Measurements from ENCODE around the gene PKN1. TPM values are rescaled to one million over a fixed set of nuclear protein-coding genes. Genes with fewer than 3 reads are reported as not detected.

Gene PKN1
- total and polyA plus RNA-seq, 9 of the 15 experiments (the other 6 are each of a cell fraction or from before 2014, with no cell fraction given) = 0.30 to 228 (median 77.5) TPM

DNA sequence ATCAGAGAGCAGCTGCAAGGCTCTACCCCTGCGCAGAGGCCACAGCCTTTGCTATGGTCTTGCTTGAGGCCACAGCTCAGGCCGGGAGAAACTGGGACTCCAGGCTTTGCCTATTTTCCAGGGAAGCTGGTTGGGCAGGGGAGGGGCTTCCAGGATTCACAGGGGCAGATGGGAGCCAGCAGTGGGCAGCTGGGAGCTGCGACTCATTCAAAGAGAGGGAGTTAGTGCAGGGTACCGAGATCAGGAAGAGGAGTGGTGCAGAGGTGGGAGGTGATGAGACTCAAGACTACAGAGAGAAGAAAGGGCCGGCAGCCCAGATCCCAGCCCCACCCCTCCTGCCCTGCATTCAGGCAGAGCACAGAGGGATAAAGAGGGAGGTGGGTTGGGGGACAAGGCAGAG lies 39.8 kb upstream of the PKN1 start:
- BruUV-seq (replicated peaks) = no TSS peak

DNA sequence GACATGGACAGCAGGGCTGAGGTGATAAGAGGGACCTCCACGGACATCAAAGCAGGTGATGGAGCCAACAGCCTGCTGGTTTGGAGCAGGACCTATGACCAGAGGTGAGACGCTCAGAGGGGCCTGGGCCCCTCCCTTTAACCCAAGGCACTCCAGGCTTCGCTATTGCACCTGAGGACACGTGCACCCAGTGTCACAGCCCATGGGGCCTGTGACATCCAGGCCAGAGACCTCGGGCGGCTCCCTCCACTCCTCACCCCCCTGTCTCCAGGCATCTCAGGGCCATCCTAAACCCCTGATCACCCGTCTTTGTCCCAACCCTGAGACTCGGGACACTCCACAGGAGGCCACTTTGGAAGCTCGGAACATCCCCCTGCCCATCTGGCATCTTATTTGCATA lies 38.9 kb upstream of the PKN1 start:
- BruUV-seq (replicated peaks) = no TSS peak
- ChIA-PET CTCF (ENCODE audit: low intra/inter-chr PET ratio) (no interaction called here), POLR2A (interaction anchor here (3.3 kb wide), 1 partner anchor 11 kb away, joined by 24 read pairs; no protein-coding TSS in a partner anchor)
- no peak overlapping the region for H2AFZ ChIP-seq (ENCODE audit: low read depth, low read length)
- no peaks in the 10 kb centered on the region for H3K9me3 ChIP-seq (replicated peaks; ENCODE audit: control insufficient read depth, insufficient read depth, low read depth, low read length)
- in situ Hi-C loops (cut with MboI) = no loop called here
- 79% methylated on average over 7 of the region's 9 CpGs for WGBS (ENCODE audit: insufficient coverage, low coverage, missing lambda C conversion rate)
- intact Hi-C loops (cut with micrococcal nuclease) = no loop called here
- ATAC-seq (no peak), FAIRE-seq (no peak), DNase-seq (ENCODE audit: extremely low read depth in 1 of 4, low spot score in 3 of 4) (no peak)
- no peaks in the 10 kb centered on the region for H3K27me3 ChIP-seq (ENCODE audit: control insufficient read depth in 2 of 2, insufficient read depth in 2 of 2, low read length in 2 of 2)
- H3K4me3 ChIP-seq = no peak overlapping the region
- H3K27ac ChIP-seq (ENCODE audit: extremely low read depth, low read depth, low read length) = no peak overlapping the region
- peaks cover 0 to 8% of the 10 kb centered on the region in 2 experiments; a peak in 3 of 5 replicates for H3K4me1 ChIP-seq (replicated peaks in 1 of 2; ENCODE audit: control insufficient read depth in 2 of 2, insufficient read depth in 2 of 2, low read length in 2 of 2)
- peaks cover 72% of the 10 kb centered on the region; the same call in 2 of the 3 replicates for H3K36me3 ChIP-seq (ENCODE audit: control insufficient read depth, insufficient read depth, low read length)
- peaks cover 4% of the 10 kb centered on the region for H3K9me1 ChIP-seq (ENCODE audit: control insufficient read depth, insufficient read depth, low read length)
- peaks cover 7% of the 10 kb centered on the region; the same call in 1 of the 2 replicates for H4K20me1 ChIP-seq (replicated peaks; ENCODE audit: control insufficient read depth, insufficient read depth, low read length)
- 0 out of 4 replicates have a peak overlapping the region, but pooled peaks of 1 of the 2 experiments have one; percentile 1 for H3K9ac ChIP-seq (ENCODE audit: insufficient read depth in 1 of 2, low read depth in 2 of 2, low read length in 2 of 2)
- no peak overlapping the region for H3K4me2 ChIP-seq (ENCODE audit: insufficient read depth, low read length)
- H3K79me2 ChIP-seq (ENCODE audit: control insufficient read depth, insufficient read depth, low read length) = no peaks in the 10 kb centered on the region
- TF ChIP-seq ZNF197 (CRISPR knock-in tag; IDR thresholded peaks at IDR 0.05; ENCODE audit: low read depth) (no peak), CSDE1 (IDR thresholded peaks at IDR 0.05) (no peak), TEAD4 (IDR thresholded peaks at IDR 0.05; ENCODE audit: low read length) (no peak), TEAD4 (CRISPR knock-in tag; IDR thresholded peaks at IDR 0.05; ENCODE audit: borderline replicate concordance) (no peak), ILF3 (IDR thresholded peaks at IDR 0.05; ENCODE audit: borderline replicate concordance) (no peak), CBFA2T3 (IDR thresholded peaks at IDR 0.05) (peak; percentile 18; the same call in 1 of the 2 replicates)
- TF ChIP-seq, protein P1, sequence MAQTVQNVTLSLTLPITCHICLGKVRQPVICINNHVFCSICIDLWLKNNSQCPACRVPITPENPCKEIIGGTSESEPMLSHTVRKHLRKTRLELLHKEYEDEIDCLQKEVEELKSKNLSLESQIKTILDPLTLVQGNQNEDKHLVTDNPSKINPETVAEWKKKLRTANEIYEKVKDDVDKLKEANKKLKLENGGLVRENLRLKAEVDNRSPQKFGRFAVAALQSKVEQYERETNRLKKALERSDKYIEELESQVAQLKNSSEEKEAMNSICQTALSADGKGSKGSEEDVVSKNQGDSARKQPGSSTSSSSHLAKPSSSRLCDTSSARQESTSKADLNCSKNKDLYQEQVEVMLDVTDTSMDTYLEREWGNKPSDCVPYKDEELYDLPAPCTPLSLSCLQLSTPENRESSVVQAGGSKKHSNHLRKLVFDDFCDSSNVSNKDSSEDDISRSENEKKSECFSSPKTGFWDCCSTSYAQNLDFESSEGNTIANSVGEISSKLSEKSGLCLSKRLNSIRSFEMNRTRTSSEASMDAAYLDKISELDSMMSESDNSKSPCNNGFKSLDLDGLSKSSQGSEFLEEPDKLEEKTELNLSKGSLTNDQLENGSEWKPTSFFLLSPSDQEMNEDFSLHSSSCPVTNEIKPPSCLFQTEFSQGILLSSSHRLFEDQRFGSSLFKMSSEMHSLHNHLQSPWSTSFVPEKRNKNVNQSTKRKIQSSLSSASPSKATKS (CRISPR knock-in tag; IDR thresholded peaks at IDR 0.05) = no peak
- TF ChIP-seq, protein P2, sequence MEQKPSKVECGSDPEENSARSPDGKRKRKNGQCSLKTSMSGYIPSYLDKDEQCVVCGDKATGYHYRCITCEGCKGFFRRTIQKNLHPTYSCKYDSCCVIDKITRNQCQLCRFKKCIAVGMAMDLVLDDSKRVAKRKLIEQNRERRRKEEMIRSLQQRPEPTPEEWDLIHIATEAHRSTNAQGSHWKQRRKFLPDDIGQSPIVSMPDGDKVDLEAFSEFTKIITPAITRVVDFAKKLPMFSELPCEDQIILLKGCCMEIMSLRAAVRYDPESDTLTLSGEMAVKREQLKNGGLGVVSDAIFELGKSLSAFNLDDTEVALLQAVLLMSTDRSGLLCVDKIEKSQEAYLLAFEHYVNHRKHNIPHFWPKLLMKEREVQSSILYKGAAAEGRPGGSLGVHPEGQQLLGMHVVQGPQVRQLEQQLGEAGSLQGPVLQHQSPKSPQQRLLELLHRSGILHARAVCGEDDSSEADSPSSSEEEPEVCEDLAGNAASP (IDR thresholded peaks at IDR 0.05) = no peak

More for the DNA sequence above, 39.8 kb upstream of the PKN1 start:
- Histone ChIP-seq H3K9ac (ENCODE audit: insufficient read depth in 1 of 2, low read depth in 2 of 2, low read length in 2 of 2) (no peak overlapping the region), H2AFZ (ENCODE audit: low read depth, low read length) (no peak overlapping the region), H3K79me2 (ENCODE audit: control insufficient read depth, insufficient read depth, low read length) (no peaks in the 10 kb centered on the region), H3K9me3 (replicated peaks; ENCODE audit: control insufficient read depth, insufficient read depth, low read depth, low read length) (no peaks in the 10 kb centered on the region), H3K4me1 (replicated peaks in 1 of 2; ENCODE audit: control insufficient read depth in 2 of 2, insufficient read depth in 2 of 2, low read length in 2 of 2) (peaks cover 5 to 8% of the 10 kb centered on the region in 2 experiments; a peak in 3 of 5 replicates), H3K36me3 (ENCODE audit: control insufficient read depth, insufficient read depth, low read length) (peaks cover 70% of the 10 kb centered on the region; the same call in 2 of the 3 replicates), H3K27me3 (ENCODE audit: control insufficient read depth in 2 of 2, insufficient read depth in 2 of 2, low read length in 2 of 2) (no peaks in the 10 kb centered on the region), H4K20me1 (replicated peaks; ENCODE audit: control insufficient read depth, insufficient read depth, low read length) (peaks cover 7% of the 10 kb centered on the region; the same call in 1 of the 2 replicates), H3K27ac (ENCODE audit: extremely low read depth, low read depth, low read length) (no peak overlapping the region), H3K4me2 (ENCODE audit: insufficient read depth, low read length) (no peak overlapping the region), H3K4me3 (no peak overlapping the region), H3K9me1 (ENCODE audit: control insufficient read depth, insufficient read depth, low read length) (peaks cover 4% of the 10 kb centered on the region)
- DNase-seq (ENCODE audit: extremely low read depth in 1 of 4, low spot score in 3 of 4) = peak in 2 of 4 experiments; percentile 4 to 8
- intact Hi-C loops (cut with micrococcal nuclease) = no loop called here
- TF ChIP-seq STAG1 (CRISPR knock-in tag; IDR thresholded peaks at IDR 0.05; ENCODE audit: borderline replicate concordance) (no peak), POLR2G (IDR thresholded peaks at IDR 0.05; ENCODE audit: low read depth, low read length) (peak; percentile 22; the same call in 1 of the 2 replicates)
- 87% methylated on average over 5 of the region's 5 CpGs for WGBS (ENCODE audit: insufficient coverage, low coverage, missing lambda C conversion rate)
- ATAC-seq = no peak
- POLR2A ChIA-PET = interaction anchor here (0.6 to 1.4 kb wide), 2 partner anchors 12 to 220 kb away, joined by 4 to 5 read pairs; partner anchors contain the start of gene ADGRE5
- in situ Hi-C loops (cut with MboI) = no loop called here
- no peak for FAIRE-seq
- CTCF ChIA-PET (ENCODE audit: low intra/inter-chr PET ratio) = no interaction called here
